ENCODE measurements around the gene GRM2. TPM values are rescaled to one million over a fixed set of nuclear protein-coding genes. Genes with fewer than 3 reads are reported as not detected.

The GRM2 gene
- total RNA-seq, 1 experiment from 2014 or later: 1.9 TPM

DNA sequence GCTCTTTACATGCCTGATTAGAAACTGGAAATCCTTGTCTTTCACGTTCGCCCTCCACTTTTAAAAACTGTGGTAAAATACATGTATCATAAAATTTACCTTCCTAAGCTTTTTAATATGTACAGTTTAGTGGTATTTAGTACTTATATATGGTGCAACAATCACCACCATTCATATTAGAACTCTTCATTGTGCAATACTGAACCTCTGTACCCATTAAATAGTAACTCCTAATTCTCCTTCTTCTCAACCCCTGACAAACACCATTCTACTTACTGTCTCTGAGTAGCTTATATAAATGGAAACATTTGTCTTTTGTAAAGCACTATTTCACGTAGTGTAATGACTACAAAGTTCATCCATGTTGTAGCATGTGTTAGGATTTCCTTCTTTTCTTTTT, 28.2 kb downstream of the GRM2 start:
- no peaks in the 10 kb centered on the region; the same call in none of the 2 replicates for H3K27me3 Mint-ChIP-seq (ENCODE audit: low read depth)
- no peak overlapping the region for H3K14ac ChIP-seq (ENCODE audit: insufficient read depth, low read length)
- 0 out of 7 replicates have a peak, but pooled peaks cover 0 to 3% (median 0%) of the 10 kb centered on the region in 3 experiments for H3K36me3 Mint-ChIP-seq (ENCODE audit: insufficient read depth in 1 of 3, low read depth in 3 of 3)
- no peaks in the 10 kb centered on the region for H3K79me2 ChIP-seq (ENCODE audit: insufficient read depth, low read length)
- H4K5ac ChIP-seq (ENCODE audit: insufficient read length, low read depth, low read length): no peak overlapping the region
- H3K23me2 ChIP-seq (ENCODE audit: insufficient read length, low read depth, low read length, poor library complexity, severe bottlenecking): no peaks in the 10 kb centered on the region
- H3K9ac ChIP-seq (ENCODE audit: extremely low read depth, insufficient read length, low read length): no peak overlapping the region
- no peak overlapping the region for H2BK15ac ChIP-seq (ENCODE audit: low read depth, low read length)
- no peak overlapping the region for H3K23ac ChIP-seq (ENCODE audit: insufficient read length, low read depth, low read length)
- no peaks in the 10 kb centered on the region for H3K27me3 ChIP-seq (ENCODE audit: insufficient read depth, low read length)
- no peak overlapping the region for H3K4me2 ChIP-seq (ENCODE audit: insufficient read depth, insufficient read length, low read length)
- no peak overlapping the region for H2BK20ac ChIP-seq (ENCODE audit: low read depth, low read length, poor library complexity, severe bottlenecking)
- H3K4me3 Mint-ChIP-seq: no peak overlapping the region
- TF ChIP-seq, protein P1, sequence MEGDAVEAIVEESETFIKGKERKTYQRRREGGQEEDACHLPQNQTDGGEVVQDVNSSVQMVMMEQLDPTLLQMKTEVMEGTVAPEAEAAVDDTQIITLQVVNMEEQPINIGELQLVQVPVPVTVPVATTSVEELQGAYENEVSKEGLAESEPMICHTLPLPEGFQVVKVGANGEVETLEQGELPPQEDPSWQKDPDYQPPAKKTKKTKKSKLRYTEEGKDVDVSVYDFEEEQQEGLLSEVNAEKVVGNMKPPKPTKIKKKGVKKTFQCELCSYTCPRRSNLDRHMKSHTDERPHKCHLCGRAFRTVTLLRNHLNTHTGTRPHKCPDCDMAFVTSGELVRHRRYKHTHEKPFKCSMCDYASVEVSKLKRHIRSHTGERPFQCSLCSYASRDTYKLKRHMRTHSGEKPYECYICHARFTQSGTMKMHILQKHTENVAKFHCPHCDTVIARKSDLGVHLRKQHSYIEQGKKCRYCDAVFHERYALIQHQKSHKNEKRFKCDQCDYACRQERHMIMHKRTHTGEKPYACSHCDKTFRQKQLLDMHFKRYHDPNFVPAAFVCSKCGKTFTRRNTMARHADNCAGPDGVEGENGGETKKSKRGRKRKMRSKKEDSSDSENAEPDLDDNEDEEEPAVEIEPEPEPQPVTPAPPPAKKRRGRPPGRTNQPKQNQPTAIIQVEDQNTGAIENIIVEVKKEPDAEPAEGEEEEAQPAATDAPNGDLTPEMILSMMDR (conservative IDR thresholded peaks at IDR 0.05): no peak
- H3K79me1 ChIP-seq (ENCODE audit: insufficient read depth, low read depth, low read length, poor library complexity, severe bottlenecking): no peaks in the 10 kb centered on the region
- no peak overlapping the region for H2AK5ac ChIP-seq (ENCODE audit: insufficient read length, low read length)
- no peak overlapping the region for H3T11ph ChIP-seq (ENCODE audit: low read length)
- H3K27ac ChIP-seq (ENCODE audit: insufficient read length, low read depth, low read length): no peak overlapping the region
- DNase-seq: no peak
- no peaks in the 10 kb centered on the region for H4K20me1 ChIP-seq (ENCODE audit: control insufficient read depth, insufficient read depth, insufficient read length)
- peaks cover 23 to 32% of the 10 kb centered on the region in 2 experiments for H3K4me1 Mint-ChIP-seq
- WGBS (ENCODE audit: extremely low coverage, insufficient read length, low lambda C conversion rate): no CpG with 5 or more reads among the region's 3 CpGs
- H3K9me3 ChIP-seq (ENCODE audit: control insufficient read depth, low read depth, low read length): no peaks in the 10 kb centered on the region
- no peaks in the 10 kb centered on the region; the same call in 1 of the 2 replicates for H3K4me1 ChIP-seq (ENCODE audit: insufficient read depth, low read length)
- H3K56ac ChIP-seq (ENCODE audit: insufficient read length, low read depth, low read length): no peak overlapping the region
- no peak overlapping the region for H2BK12ac ChIP-seq (ENCODE audit: insufficient read length, low read depth, low read length)
- H2BK120ac ChIP-seq (ENCODE audit: low read depth, low read length, poor library complexity, severe bottlenecking): no peak overlapping the region
- H3K27ac Mint-ChIP-seq: no peak overlapping the region; a peak in 1 of 7 replicates
- H3K9me3 Mint-ChIP-seq: no peaks in the 10 kb centered on the region; a peak in 2 of 5 replicates
- H2BK5ac ChIP-seq (ENCODE audit: insufficient read length, low read length): no peak overlapping the region
- H3K4ac ChIP-seq (ENCODE audit: low read depth, low read length): no peak overlapping the region
- H4K8ac ChIP-seq (replicated peaks; ENCODE audit: insufficient read length, low read depth, low read length): no peak overlapping the region
- H3K18ac ChIP-seq (ENCODE audit: insufficient read length, low read depth, low read length): no peak overlapping the region
- no peak overlapping the region for H4K91ac ChIP-seq (ENCODE audit: insufficient read length, low read depth, low read length)
- H2AFZ ChIP-seq (ENCODE audit: low read length): peak overlapping the region; percentile 86
